Mucosa of rectum (tissue), 2 donors: ENCODE measurements around the gene MIPOL1.

Source experiments
- H3K27ac ChIP-seq, 2 donors: one replicate each; pipeline ENCODE4 v1.7.0; 2013; ENCODE audit warnings: inconsistent platforms in 2 of 2, low read depth in 2 of 2, low read length in 2 of 2
- H3K27me3 ChIP-seq, 2 donors: one replicate each; pipeline ENCODE4 v1.7.0; 2013; ENCODE audit warnings: low read length in 2 of 2; ENCODE audit not compliant: control insufficient read depth in 2 of 2, insufficient read depth in 2 of 2
- H3K36me3 ChIP-seq, 2 donors: one replicate each; pipeline ENCODE4 v1.7.0; 2013; ENCODE audit warnings: low read length in 2 of 2; ENCODE audit not compliant: control insufficient read depth in 2 of 2, insufficient read depth in 2 of 2
- H3K4me1 ChIP-seq, 2 donors: one replicate each; pipeline ENCODE4 v1.7.0; 2013; ENCODE audit warnings: low read length in 2 of 2, mild to moderate bottlenecking in 1 of 2; ENCODE audit not compliant: control insufficient read depth in 2 of 2, insufficient read depth in 2 of 2
- H3K4me3 ChIP-seq, 2 donors: one replicate each; pipeline ENCODE4 v1.7.0; 2013; ENCODE audit warnings: low read length in 2 of 2
- H3K9ac ChIP-seq, 2 donors: one replicate each; pipeline ENCODE4 v1.7.0; 2013; ENCODE audit warnings: low read length in 2 of 2, low read depth in 1 of 2, mild to moderate bottlenecking in 1 of 2
- H3K9me3 ChIP-seq, 2 donors: one replicate each; pipeline ENCODE4 v1.7.0; 2013; ENCODE audit warnings: low read length in 2 of 2; ENCODE audit not compliant: control insufficient read depth in 2 of 2
- donor health status: healthy.
- donor health status: Normal muscosa, but diverticular disease.

MIPOL1 gene

DNA sequence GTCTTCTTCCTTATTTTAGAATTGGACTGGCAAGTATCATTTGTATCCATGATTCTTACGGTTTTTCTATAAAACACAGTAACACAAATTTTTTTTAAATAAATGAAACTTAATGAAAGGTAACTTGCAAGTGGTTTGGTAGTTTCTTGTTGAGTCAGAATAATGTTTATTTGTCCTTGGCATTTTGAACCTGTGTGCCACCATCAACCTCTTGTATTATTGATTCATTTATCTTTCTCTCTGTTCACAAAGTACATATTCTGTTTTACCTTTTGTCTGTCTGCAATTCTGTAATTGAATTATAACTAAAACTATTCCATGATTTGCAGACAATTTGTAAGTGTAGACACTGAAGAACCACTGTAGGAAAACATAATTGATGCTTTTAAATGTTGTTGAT lies 54.7 kb downstream of the MIPOL1 start:
- no peak overlapping the region for H3K4me3 ChIP-seq
- no peaks in the 10 kb centered on the region for H3K36me3 ChIP-seq
- H3K27ac ChIP-seq, result no peak overlapping the region
- H3K4me1 ChIP-seq, result peaks cover 0 to 5% of the 10 kb centered on the region in 2 donors
- H3K9ac ChIP-seq, result no peak overlapping the region
- no peaks in the 10 kb centered on the region for H3K9me3 ChIP-seq
- no peaks in the 10 kb centered on the region for H3K27me3 ChIP-seq

DNA sequence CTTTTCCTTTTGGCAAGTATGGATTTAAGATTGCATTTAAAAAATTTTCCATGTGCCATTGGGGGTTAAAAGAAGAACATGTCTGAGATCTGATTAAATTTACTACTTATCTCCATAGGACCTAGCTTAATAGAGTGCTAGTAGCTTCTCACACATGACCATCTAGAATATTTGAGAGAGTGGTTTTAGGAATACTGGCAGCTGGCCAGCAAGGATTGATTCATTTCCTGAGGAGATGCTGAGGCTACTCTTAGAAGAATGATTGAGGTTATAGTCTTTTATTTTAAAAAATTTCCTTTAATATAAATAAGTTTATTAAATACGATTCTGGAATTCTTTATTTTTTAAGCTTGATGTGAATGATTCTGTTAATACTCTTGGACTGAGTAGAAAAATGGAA lies 56.2 kb downstream of the MIPOL1 start:
- Histone ChIP-seq H3K27me3 (no peaks in the 10 kb centered on the region), H3K36me3 (no peaks in the 10 kb centered on the region), H3K4me1 (no peaks in the 10 kb centered on the region), H3K9me3 (no peaks in the 10 kb centered on the region), H3K4me3 (no peak overlapping the region), H3K27ac (no peak overlapping the region), H3K9ac (no peak overlapping the region)

DNA sequence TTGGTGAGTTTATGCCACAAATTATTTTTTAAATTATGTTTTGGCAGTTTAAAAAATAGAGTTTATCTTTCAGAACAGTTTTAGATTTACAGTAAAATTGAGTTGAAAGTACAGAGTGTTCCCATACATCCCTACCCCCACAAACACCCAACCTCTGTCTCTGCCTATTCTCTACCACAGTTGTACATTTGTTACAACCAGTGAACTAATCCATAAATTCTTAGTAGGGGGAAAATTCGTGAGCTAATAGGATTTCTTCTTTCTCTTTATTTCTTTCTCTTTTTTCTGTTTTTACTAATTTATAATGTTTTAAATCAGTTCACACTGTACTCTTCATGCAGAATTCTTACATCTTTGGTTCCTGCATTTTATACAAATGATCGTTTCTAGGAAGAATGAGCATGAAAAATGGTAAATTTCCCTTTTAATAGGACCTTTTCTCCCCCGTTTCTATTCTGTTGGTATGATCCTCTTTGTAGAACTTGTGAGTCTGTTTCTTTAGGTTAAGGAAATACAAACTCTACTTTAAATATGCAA lies 56.7 kb downstream of the MIPOL1 start:
- Histone ChIP-seq H3K27me3 (no peaks in the 10 kb centered on the region), H3K9ac (no peak overlapping the region), H3K4me3 (no peak overlapping the region), H3K36me3 (no peaks in the 10 kb centered on the region), H3K4me1 (no peaks in the 10 kb centered on the region), H3K27ac (no peak overlapping the region), H3K9me3 (no peaks in the 10 kb centered on the region)

DNA sequence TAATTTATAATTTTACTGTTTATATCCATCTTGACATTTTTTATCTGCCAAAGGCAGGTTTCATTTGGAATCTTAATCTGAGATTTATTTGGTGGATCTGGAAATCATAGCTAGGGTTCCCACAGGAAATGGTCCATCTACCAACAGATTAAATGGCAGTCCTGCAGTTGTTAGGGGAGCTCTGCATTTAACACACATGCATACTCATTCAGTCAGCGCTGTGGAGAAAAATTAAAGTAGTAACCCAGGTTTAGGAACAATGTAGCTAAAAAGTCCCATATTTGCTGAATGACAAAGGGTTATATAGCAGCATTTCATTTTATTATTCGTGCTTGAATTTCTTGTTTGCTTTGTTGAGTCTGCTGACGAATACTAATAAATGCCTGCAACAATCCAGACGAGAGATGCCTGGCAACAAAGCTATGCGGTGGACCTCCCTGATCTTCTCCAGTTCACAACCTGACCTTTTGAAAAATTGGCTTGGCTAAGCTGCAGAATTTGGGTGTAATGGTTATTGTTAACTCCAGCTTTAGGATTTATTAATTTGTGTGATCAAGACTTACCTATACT lies 59.8 kb downstream of the MIPOL1 start:
- Histone ChIP-seq H3K36me3 (no peaks in the 10 kb centered on the region), H3K9me3 (no peaks in the 10 kb centered on the region), H3K9ac (no peak overlapping the region), H3K4me3 (no peak overlapping the region), H3K27ac (no peak overlapping the region), H3K27me3 (no peaks in the 10 kb centered on the region), H3K4me1 (no peaks in the 10 kb centered on the region)

DNA sequence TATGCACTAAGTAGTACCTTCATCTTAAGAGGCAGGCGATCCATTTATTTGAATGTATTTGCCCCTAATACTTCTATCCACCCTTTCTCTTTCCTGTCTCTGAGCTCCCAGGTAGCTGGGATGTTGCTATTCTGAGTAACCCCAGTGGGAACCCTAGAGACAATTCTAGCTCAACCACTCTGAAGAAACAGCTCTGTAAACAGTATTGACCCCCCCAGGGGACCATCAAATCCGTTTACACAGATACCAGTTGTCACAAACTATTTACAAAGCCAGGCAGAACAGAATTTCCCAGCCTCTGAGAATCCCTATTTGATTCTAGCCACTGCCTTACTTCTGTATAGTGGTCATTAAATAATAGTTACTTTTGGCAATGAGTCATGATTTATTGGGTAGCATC lies 64.9 kb downstream of the MIPOL1 start:
- no peaks in the 10 kb centered on the region for H3K36me3 ChIP-seq
- H3K27ac ChIP-seq, result no peak overlapping the region
- no peaks in the 10 kb centered on the region for H3K27me3 ChIP-seq
- H3K4me1 ChIP-seq, result no peaks in the 10 kb centered on the region
- H3K4me3 ChIP-seq, result no peak overlapping the region
- no peak overlapping the region for H3K9ac ChIP-seq
- no peaks in the 10 kb centered on the region for H3K9me3 ChIP-seq

DNA sequence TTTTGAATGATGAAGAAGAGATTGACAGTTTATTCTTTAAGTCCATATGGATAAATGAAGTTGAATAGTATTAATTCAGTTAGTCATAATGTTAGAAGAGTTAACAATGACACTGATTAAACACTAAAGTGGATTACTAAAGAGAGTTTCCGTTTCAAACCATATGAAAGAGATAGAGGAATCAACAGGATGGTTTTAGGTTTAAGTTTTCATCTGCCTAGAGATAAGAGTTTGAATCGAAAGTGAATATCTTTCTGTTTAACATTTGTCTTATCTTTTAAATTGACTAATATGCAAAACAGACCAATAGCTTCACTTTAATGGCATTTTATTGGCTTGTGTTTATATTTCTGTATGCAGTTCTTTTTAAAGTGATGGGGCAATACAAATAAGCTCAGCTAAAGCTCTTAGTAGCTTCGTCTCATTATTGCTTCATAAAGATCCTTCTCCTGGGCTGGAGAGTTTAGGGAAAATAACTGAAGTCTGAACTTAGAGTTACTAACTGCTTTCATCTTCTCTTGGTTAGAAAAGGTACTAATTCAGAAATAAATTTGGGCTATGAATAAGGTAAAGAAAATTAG lies 66.0 kb downstream of the MIPOL1 start:
- Histone ChIP-seq H3K27ac (no peak overlapping the region), H3K4me1 (no peaks in the 10 kb centered on the region), H3K9me3 (no peaks in the 10 kb centered on the region), H3K27me3 (no peaks in the 10 kb centered on the region), H3K36me3 (no peaks in the 10 kb centered on the region), H3K9ac (no peak overlapping the region), H3K4me3 (no peak overlapping the region)

DNA sequence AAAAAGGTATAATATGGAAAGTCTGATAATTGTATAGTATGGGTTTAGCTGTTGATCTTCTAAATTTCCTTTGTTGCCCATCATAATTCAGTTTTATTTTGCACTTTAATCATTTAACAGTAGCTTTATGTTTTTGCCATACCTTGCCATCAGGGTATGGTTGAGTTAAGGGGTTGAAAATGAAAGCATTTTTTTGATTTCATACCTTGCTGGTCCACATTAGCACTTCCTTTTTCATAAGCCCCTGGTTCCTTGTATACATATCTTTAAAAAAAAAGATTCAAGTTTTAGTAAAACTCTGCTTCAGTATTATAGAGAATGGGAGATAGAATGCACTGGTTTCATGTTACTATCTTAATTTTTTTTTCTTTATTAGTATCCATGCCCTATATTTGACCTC lies 71.1 kb downstream of the MIPOL1 start:
- no peak overlapping the region for H3K27ac ChIP-seq
- no peaks in the 10 kb centered on the region for H3K4me1 ChIP-seq
- no peaks in the 10 kb centered on the region for H3K36me3 ChIP-seq
- H3K9me3 ChIP-seq, result no peaks in the 10 kb centered on the region
- H3K9ac ChIP-seq, result no peak overlapping the region
- no peaks in the 10 kb centered on the region for H3K27me3 ChIP-seq
- no peak overlapping the region for H3K4me3 ChIP-seq

DNA sequence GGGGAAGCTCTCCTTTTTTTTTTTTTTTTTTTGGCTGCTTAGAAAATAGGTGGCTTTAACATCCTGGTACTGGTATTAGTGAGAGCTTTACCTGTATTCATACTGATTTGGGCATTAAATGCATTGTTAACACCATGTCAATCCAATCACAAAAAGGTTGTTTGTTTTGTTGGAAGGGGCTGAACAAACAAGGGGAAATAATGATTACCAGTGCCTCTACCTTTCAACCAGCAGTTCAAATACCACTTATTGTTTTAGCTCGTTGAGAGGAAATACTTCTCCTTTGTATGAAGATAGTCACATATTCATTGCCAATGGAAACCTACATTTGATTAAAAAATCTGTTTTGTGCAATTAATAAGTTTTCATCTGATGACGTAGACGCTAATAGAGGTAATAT lies 72.9 kb downstream of the MIPOL1 start:
- no peaks in the 10 kb centered on the region for H3K4me1 ChIP-seq
- H3K4me3 ChIP-seq, result no peak overlapping the region
- H3K27me3 ChIP-seq, result no peaks in the 10 kb centered on the region
- no peak overlapping the region for H3K27ac ChIP-seq
- H3K9ac ChIP-seq, result no peak overlapping the region
- no peaks in the 10 kb centered on the region for H3K9me3 ChIP-seq
- H3K36me3 ChIP-seq, result no peaks in the 10 kb centered on the region

DNA sequence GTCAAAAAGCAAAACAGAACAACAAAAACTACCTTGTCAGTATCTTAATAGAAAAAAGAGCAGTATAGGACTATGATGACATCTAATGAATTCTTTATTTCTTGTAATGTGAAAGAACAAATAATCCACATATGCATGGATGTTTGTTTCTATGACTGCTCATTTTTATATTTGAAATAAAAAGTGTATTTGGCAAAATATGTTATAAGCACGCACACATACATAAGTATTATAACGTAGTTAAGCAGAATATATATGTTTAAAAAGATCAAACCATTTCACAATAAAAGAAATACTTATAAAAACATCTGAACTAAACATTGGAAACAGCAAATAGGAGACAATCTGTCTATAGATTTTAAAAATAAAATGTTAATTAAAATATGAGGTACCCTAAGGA lies 74.8 kb downstream of the MIPOL1 start:
- no peak overlapping the region for H3K4me3 ChIP-seq
- no peaks in the 10 kb centered on the region for H3K36me3 ChIP-seq
- H3K9me3 ChIP-seq, result no peaks in the 10 kb centered on the region
- H3K27me3 ChIP-seq, result no peaks in the 10 kb centered on the region
- H3K27ac ChIP-seq, result no peak overlapping the region
- no peaks in the 10 kb centered on the region for H3K4me1 ChIP-seq
- H3K9ac ChIP-seq, result no peak overlapping the region

DNA sequence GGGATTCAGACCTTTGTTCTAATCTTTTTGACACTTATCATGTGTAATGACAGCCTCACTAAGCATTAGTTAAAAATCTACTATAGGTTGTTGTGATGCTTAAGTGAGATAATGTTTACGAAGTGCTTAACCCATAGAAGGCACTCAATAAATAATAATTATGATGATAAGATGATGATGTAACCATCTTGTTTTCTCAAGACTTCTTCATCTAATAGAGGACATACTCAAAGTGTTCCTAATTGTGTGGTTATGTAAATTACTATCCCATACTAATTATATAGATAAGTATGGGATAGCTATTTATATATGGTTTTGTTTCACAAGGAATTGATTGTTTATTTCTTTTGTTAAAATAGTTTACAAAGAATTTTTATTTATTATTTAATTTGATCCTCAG lies 76.9 kb downstream of the MIPOL1 start:
- Histone ChIP-seq H3K27me3 (no peaks in the 10 kb centered on the region), H3K9ac (no peak overlapping the region), H3K4me1 (no peaks in the 10 kb centered on the region), H3K9me3 (no peaks in the 10 kb centered on the region), H3K36me3 (no peaks in the 10 kb centered on the region), H3K4me3 (no peak overlapping the region), H3K27ac (no peak overlapping the region)
